Measurements from ENCODE around the gene FNBP1. TPM values are rescaled to one million over a fixed set of nuclear protein-coding genes. Genes with fewer than 3 reads are reported as not detected.

Gene FNBP1
- total and polyA plus RNA-seq, 2 donors (not counting 1 experiment from before 2014, with no cell fraction given): 42.9 to 318 TPM

- peaks cover 3 to 58% of the 10 kb centered on the region in 2 experiments for H3K36me3 ChIP-seq (replicated peaks in 1 of 2; ENCODE audit: control extremely low read depth in 1 of 2, control insufficient read depth in 1 of 2, extremely low read depth in 1 of 2, insufficient read depth in 2 of 2, low read length in 1 of 2)
- peaks cover 92% of the 10 kb centered on the region for H3K79me2 ChIP-seq (ENCODE audit: control insufficient read depth, insufficient read depth, low read length)
- H4K20me1 ChIP-seq (ENCODE audit: control insufficient read depth, insufficient read depth, low read length, poor library complexity, severe bottlenecking): peaks cover 6% of the 10 kb centered on the region
- peaks cover 27% of the 10 kb centered on the region for H3K4me1 Mint-ChIP-seq
- 50% methylated on average over 2 of the region's 6 CpGs for WGBS (ENCODE audit: insufficient coverage)
- ATAC-seq (ENCODE audit: low read depth) (no peak), DNase-seq (peak; percentile 45)
- peak overlapping the region in 1 of 2 donors; percentile 39 for H3K27ac ChIP-seq (ENCODE audit: low read length in 2 of 2)
- H3K9ac ChIP-seq (ENCODE audit: low read length): no peak overlapping the region
- no peaks in the 10 kb centered on the region for H3K27me3 ChIP-seq (replicated peaks in 1 of 4; ENCODE audit: control extremely low read depth in 1 of 4, control insufficient read depth in 3 of 4, insufficient read depth in 4 of 4, low read length in 3 of 4)
- ChIA-PET CTCF (interaction anchor here (0.6 to 1.6 kb wide), 6 partner anchors 8 to 145 kb away, joined by 3 to 5 read pairs (median 3); no protein-coding TSS in a partner anchor), POLR2A (interaction anchor here (0.7 to 1.0 kb wide), 2 partner anchors 88 to 147 kb away, joined by 3 to 5 read pairs; partner anchors contain the start of gene FNBP1)
- H3K4me2 ChIP-seq (replicated peaks; ENCODE audit: low read depth, low read length, poor library complexity, severe bottlenecking): no peak overlapping the region
- peaks cover 7 to 14% of the 10 kb centered on the region in 2 donors for H3K4me1 ChIP-seq (ENCODE audit: control insufficient read depth in 2 of 2, insufficient read depth in 2 of 2, low read length in 2 of 2)
- no peaks in the 10 kb centered on the region for H3K9me3 Mint-ChIP-seq (ENCODE audit: insufficient read depth)
- no peak overlapping the region for H3K4me3 Mint-ChIP-seq
- no peak overlapping the region for H3K4me3 ChIP-seq (ENCODE audit: control extremely low read depth in 1 of 5, extremely low read depth in 1 of 5, insufficient read depth in 1 of 5, low read depth in 2 of 5, low read length in 4 of 5)
- intact Hi-C loops (cut with micrococcal nuclease): no loop called here
- H3K27ac Mint-ChIP-seq: peak overlapping the region; percentile 66
- no peaks in the 10 kb centered on the region for H3K27me3 Mint-ChIP-seq
- no peak overlapping the region for H2AFZ ChIP-seq (ENCODE audit: insufficient read depth, low read depth, low read length, poor library complexity, severe bottlenecking)
- no peaks in the 10 kb centered on the region for H3K9me3 ChIP-seq (ENCODE audit: control extremely low read depth in 1 of 3, control insufficient read depth in 2 of 3, insufficient read depth in 1 of 3, low read length in 2 of 3)
- TF ChIP-seq, protein P1, sequence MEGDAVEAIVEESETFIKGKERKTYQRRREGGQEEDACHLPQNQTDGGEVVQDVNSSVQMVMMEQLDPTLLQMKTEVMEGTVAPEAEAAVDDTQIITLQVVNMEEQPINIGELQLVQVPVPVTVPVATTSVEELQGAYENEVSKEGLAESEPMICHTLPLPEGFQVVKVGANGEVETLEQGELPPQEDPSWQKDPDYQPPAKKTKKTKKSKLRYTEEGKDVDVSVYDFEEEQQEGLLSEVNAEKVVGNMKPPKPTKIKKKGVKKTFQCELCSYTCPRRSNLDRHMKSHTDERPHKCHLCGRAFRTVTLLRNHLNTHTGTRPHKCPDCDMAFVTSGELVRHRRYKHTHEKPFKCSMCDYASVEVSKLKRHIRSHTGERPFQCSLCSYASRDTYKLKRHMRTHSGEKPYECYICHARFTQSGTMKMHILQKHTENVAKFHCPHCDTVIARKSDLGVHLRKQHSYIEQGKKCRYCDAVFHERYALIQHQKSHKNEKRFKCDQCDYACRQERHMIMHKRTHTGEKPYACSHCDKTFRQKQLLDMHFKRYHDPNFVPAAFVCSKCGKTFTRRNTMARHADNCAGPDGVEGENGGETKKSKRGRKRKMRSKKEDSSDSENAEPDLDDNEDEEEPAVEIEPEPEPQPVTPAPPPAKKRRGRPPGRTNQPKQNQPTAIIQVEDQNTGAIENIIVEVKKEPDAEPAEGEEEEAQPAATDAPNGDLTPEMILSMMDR (IDR thresholded peaks at IDR 0.05): no peak
- no peak for TF ChIP-seq EZH2 (IDR thresholded peaks at IDR 0.05; ENCODE audit: borderline replicate concordance, insufficient read depth, low read depth, low read length, poor library complexity, severe bottlenecking)
Measured at GRCh38 chr9:129954868-129955550, 88.0 kb downstream of the FNBP1 start.

- CTCF ChIA-PET: interaction anchor here (1.2 kb wide), 2 partner anchors 9 to 10 kb away, joined by 3 read pairs; no protein-coding TSS in a partner anchor
- Histone ChIP-seq H3K36me3 (replicated peaks in 1 of 2; ENCODE audit: control extremely low read depth in 1 of 2, control insufficient read depth in 1 of 2, extremely low read depth in 1 of 2, insufficient read depth in 2 of 2, low read length in 1 of 2) (peaks cover 3 to 66% of the 10 kb centered on the region in 2 experiments), H3K27ac (ENCODE audit: low read length in 2 of 2) (no peak overlapping the region), H3K79me2 (ENCODE audit: control insufficient read depth, insufficient read depth, low read length) (peaks cover 92% of the 10 kb centered on the region), H3K9ac (ENCODE audit: low read length) (no peak overlapping the region), H3K4me3 (ENCODE audit: control extremely low read depth in 1 of 5, extremely low read depth in 1 of 5, insufficient read depth in 1 of 5, low read depth in 2 of 5, low read length in 4 of 5) (no peak overlapping the region), H2AFZ (ENCODE audit: insufficient read depth, low read depth, low read length, poor library complexity, severe bottlenecking) (no peak overlapping the region), H3K27me3 (replicated peaks in 1 of 4; ENCODE audit: control extremely low read depth in 1 of 4, control insufficient read depth in 3 of 4, insufficient read depth in 4 of 4, low read length in 3 of 4) (no peaks in the 10 kb centered on the region), H3K4me2 (replicated peaks; ENCODE audit: low read depth, low read length, poor library complexity, severe bottlenecking) (no peak overlapping the region), H3K9me3 (ENCODE audit: control extremely low read depth in 1 of 3, control insufficient read depth in 2 of 3, insufficient read depth in 1 of 3, low read length in 2 of 3) (no peaks in the 10 kb centered on the region), H4K20me1 (ENCODE audit: control insufficient read depth, insufficient read depth, low read length, poor library complexity, severe bottlenecking) (peaks cover 6% of the 10 kb centered on the region), H3K4me1 (ENCODE audit: control insufficient read depth in 2 of 2, insufficient read depth in 2 of 2, low read length in 2 of 2) (peaks cover 7 to 14% of the 10 kb centered on the region in 2 donors)
- intact Hi-C loops (cut with micrococcal nuclease): no loop called here
- POLR2A ChIA-PET: interaction anchor here (0.5 kb wide), 1 partner anchor 97 kb away, joined by 3 read pairs; no protein-coding TSS in a partner anchor
- Mint-ChIP-seq H3K27ac (peak overlapping the region; percentile 41), H3K9me3 (ENCODE audit: insufficient read depth) (no peaks in the 10 kb centered on the region), H3K27me3 (no peaks in the 10 kb centered on the region), H3K4me1 (peaks cover 22% of the 10 kb centered on the region), H3K4me3 (no peak overlapping the region)
- ATAC-seq (ENCODE audit: low read depth): no peak
- TF ChIP-seq, protein P1 (IDR thresholded peaks at IDR 0.05): no peak
- TF ChIP-seq EZH2 (IDR thresholded peaks at IDR 0.05; ENCODE audit: borderline replicate concordance, insufficient read depth, low read depth, low read length, poor library complexity, severe bottlenecking): no peak
- WGBS (ENCODE audit: insufficient coverage): no CpG with 5 or more reads among the region's 1 CpG
- DNase-seq: no peak
Measured at GRCh38 chr9:129953736-129954135, 89.3 kb downstream of the FNBP1 start.

Measured in B cell (primary cell).